IPS-20b (cell line): ENCODE results near the gene CMTM7.

Experiments used
- H3K27ac ChIP-seq: one replicate; pipeline ENCODE4 v1.5.1; 2013; ENCODE audit warnings: low read length
- H3K27me3 ChIP-seq: 2 replicates; pipeline ENCODE4 v1.6.1; 2013; ENCODE audit warnings: mild to moderate bottlenecking, low read length, inconsistent platforms; ENCODE audit not compliant: insufficient read depth
- H3K36me3 ChIP-seq: 2 replicates; pipeline ENCODE4 v1.6.1; 2013; ENCODE audit warnings: low read depth, mild to moderate bottlenecking, inconsistent platforms, low read length, moderate library complexity; ENCODE audit not compliant: insufficient read depth
- H3K4me1 ChIP-seq: 2 replicates; pipeline ENCODE4 v1.6.1; 2013; ENCODE audit warnings: mild to moderate bottlenecking, control low read depth, inconsistent platforms, low read length, moderate library complexity; ENCODE audit not compliant: insufficient read depth
- H3K4me3 ChIP-seq: 2 replicates; pipeline ENCODE4 v1.5.1; 2013; ENCODE audit warnings: mild to moderate bottlenecking, low read length, inconsistent platforms
- H3K9ac ChIP-seq: 2 replicates; pipeline ENCODE4 v1.6.1; 2013; ENCODE audit warnings: low read depth, mild to moderate bottlenecking, inconsistent platforms, low read length, moderate library complexity
- H3K9me3 ChIP-seq: 2 replicates; pipeline ENCODE4 v1.6.1; 2013; ENCODE audit warnings: mild to moderate bottlenecking, low read depth, low read length, inconsistent platforms; ENCODE audit not compliant: insufficient read depth

Gene CMTM7

DNA sequence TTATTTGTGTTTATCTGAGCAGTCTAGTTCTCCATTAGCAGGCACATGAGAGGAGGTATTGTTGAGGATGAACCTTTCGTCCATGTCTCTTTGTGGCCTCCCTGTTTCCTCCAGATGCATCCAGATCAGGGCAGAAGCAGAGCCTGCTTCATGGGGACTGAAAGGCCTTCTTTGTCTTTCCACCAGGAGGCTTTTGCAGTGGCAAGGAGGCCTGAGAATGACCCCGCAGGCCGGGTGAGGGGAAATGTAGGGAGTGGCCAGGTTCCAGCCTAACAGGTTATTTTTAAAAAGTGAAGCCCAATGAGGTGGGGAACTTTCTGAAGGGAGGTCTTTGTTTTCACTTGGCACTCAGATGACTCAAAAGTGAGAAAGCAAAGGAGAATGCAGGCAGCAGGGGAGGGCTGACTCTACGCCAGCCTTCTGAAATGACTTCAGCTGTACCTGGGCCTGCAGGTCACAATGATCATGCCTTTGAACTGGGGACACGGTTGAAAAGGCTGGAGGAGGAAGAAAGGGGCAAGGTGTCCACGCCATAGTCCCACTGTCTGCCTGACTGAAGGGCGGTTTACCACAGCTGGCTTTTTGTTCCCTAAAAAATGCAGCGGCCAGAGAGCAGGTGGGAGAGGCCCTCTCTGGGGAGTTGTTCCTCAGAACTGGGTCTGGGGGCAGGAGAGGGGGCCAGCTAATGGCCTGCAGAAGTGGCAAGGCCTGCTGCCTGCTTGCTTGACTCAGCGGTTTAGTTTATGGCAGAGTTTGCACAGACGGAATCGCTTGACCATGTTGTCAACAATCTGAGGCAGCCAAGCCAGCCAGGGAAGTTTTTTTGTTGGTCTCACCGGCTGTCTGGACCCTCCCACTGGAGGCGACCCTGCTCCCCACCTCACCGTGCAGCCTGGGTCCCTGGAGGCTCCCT lies 28.7 kb downstream of the CMTM7 start:
- H3K9ac ChIP-seq, result peak overlapping the region; percentile 62; the same call in 1 of the 2 replicates
- no peaks in the 10 kb centered on the region for H3K27me3 ChIP-seq
- peaks cover 11% of the 10 kb centered on the region for H3K4me1 ChIP-seq
- H3K4me3 ChIP-seq, result no peak overlapping the region
- peak overlapping the region; percentile 82 for H3K27ac ChIP-seq
- H3K36me3 ChIP-seq, result no peaks in the 10 kb centered on the region
- H3K9me3 ChIP-seq, result peaks cover 11% of the 10 kb centered on the region

- no peaks in the 10 kb centered on the region for H3K36me3 ChIP-seq
- H3K27ac ChIP-seq, result no peak overlapping the region
- peaks cover 11% of the 10 kb centered on the region for H3K4me1 ChIP-seq
- H3K9me3 ChIP-seq, result peaks cover 11% of the 10 kb centered on the region
- H3K9ac ChIP-seq, result no peak overlapping the region
- H3K4me3 ChIP-seq, result no peak overlapping the region
- no peaks in the 10 kb centered on the region for H3K27me3 ChIP-seq
Observed at GRCh38 chr3:32421185-32421584, 29.5 kb downstream of the CMTM7 start.

- Histone ChIP-seq H3K36me3 (no peaks in the 10 kb centered on the region), H3K27ac (no peak overlapping the region), H3K4me3 (no peak overlapping the region), H3K4me1 (peaks cover 11% of the 10 kb centered on the region), H3K9ac (no peak overlapping the region), H3K27me3 (no peaks in the 10 kb centered on the region), H3K9me3 (peaks cover 11% of the 10 kb centered on the region)
Observed at GRCh38 chr3:32421991-32422859, 30.6 kb downstream of the CMTM7 start.

DNA sequence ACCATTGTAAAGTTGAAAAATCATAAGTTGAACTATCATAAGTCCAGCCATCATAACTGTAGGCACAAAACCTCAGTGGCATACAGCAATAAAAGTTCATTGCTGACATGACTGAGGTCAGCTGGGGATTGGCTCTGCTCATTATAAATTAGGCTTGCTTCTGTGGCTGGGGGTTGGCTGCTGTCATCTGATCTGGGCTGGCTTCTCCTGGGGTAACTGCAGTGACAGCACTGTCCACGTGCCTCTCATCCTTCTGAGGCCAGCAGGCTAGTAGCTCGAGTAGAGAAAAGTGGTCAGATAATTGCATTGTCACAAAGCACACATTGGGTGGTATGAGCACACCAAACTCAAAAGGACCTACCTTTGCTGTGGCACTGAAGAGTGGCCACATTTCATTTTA lies 31.3 kb downstream of the CMTM7 start:
- Histone ChIP-seq H3K4me3 (no peak overlapping the region), H3K27me3 (no peaks in the 10 kb centered on the region), H3K9me3 (peaks cover 11% of the 10 kb centered on the region), H3K9ac (no peak overlapping the region), H3K27ac (no peak overlapping the region), H3K4me1 (peaks cover 11% of the 10 kb centered on the region), H3K36me3 (no peaks in the 10 kb centered on the region)

GRCh38 chr3:32423534-32423933 lies 31.9 kb downstream of the CMTM7 start:
- Histone ChIP-seq H3K27ac (no peak overlapping the region), H3K9ac (no peak overlapping the region), H3K27me3 (no peaks in the 10 kb centered on the region), H3K4me1 (peaks cover 11% of the 10 kb centered on the region), H3K36me3 (no peaks in the 10 kb centered on the region), H3K9me3 (peaks cover 10% of the 10 kb centered on the region), H3K4me3 (no peak overlapping the region)

- no peaks in the 10 kb centered on the region for H3K36me3 ChIP-seq
- H3K9me3 ChIP-seq, result peaks cover 5% of the 10 kb centered on the region
- no peak overlapping the region for H3K4me3 ChIP-seq
- H3K27ac ChIP-seq, result no peak overlapping the region
- peaks cover 11% of the 10 kb centered on the region for H3K4me1 ChIP-seq
- H3K9ac ChIP-seq, result no peak overlapping the region
- H3K27me3 ChIP-seq, result no peaks in the 10 kb centered on the region
Observed at GRCh38 chr3:32423956-32424557, 32.4 kb downstream of the CMTM7 start.

DNA sequence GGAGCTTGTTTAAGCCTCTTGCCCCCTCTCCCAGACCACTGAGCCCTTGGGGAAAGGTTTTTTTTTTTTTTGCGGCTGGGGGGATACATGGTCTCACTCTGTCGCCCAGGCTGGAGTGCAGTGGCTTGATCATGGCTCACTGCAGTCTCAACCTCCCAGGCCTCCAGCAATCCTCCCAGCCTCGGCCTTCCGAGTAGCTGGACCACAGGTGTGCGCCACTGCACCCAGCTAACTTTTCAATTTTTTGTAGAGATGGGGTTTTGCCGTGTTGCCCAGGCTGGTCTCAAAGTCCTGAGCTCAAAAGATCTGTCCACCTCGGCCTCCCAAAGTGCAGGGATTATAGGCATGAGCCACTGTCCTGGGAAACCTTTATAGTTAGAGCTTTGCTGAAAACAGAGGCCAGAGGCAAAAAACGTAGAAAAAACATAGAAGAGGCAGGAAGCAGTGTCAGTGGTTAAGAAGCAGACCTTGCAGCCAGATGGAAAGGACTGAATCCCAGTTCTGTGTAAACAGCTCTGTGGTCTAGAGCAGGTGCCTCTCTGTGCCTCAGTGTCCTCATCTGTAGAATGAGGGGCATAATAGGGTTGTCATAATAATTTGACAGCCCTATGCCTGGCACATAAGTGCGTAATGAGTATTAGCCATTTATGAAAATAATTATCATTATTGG lies 33.1 kb downstream of the CMTM7 start:
- Histone ChIP-seq H3K9ac (no peak overlapping the region), H3K4me1 (peaks cover 10% of the 10 kb centered on the region), H3K27ac (no peak overlapping the region), H3K4me3 (no peak overlapping the region), H3K27me3 (no peaks in the 10 kb centered on the region), H3K9me3 (no peaks in the 10 kb centered on the region), H3K36me3 (no peaks in the 10 kb centered on the region)

GRCh38 chr3:32428092-32429068 lies 36.7 kb downstream of the CMTM7 start:
- Histone ChIP-seq H3K9me3 (no peaks in the 10 kb centered on the region), H3K9ac (no peak overlapping the region), H3K36me3 (no peaks in the 10 kb centered on the region), H3K27me3 (no peaks in the 10 kb centered on the region), H3K4me3 (no peak overlapping the region), H3K4me1 (no peaks in the 10 kb centered on the region), H3K27ac (no peak overlapping the region)

GRCh38 chr3:32430900-32431299 lies 39.2 kb downstream of the CMTM7 start:
- no peaks in the 10 kb centered on the region for H3K36me3 ChIP-seq
- H3K9ac ChIP-seq, result no peak overlapping the region
- no peaks in the 10 kb centered on the region for H3K4me1 ChIP-seq
- no peak overlapping the region for H3K27ac ChIP-seq
- H3K27me3 ChIP-seq, result no peaks in the 10 kb centered on the region
- H3K9me3 ChIP-seq, result no peaks in the 10 kb centered on the region
- no peak overlapping the region for H3K4me3 ChIP-seq

DNA sequence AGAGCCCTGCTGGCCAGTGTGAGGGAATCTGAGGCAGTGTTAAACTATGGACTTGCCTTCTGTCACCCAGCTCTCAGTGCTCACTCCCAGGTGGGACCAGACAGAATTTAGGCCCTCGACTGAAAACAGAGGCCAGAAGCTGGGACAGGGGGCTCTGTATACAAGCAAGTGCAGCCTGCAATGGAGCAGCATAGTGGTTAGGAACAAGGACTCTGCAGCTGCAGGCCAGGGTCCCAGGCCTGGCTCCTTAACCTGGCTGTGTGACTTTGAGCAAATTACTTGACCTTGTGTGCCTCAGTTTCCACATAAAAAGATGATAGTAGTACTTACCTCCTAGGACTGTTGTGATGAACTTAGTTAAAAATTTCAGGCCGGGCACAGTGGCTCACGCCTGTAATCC lies 39.8 kb downstream of the CMTM7 start:
- Histone ChIP-seq H3K36me3 (no peaks in the 10 kb centered on the region), H3K27ac (no peak overlapping the region), H3K9me3 (no peaks in the 10 kb centered on the region), H3K4me3 (no peak overlapping the region), H3K4me1 (no peaks in the 10 kb centered on the region), H3K27me3 (no peaks in the 10 kb centered on the region), H3K9ac (no peak overlapping the region)
